Endothelial cell (in vitro differentiated cells): ENCODE measurements around the gene PDIA5. TPM values are rescaled to one million over a fixed set of nuclear protein-coding genes. Genes with fewer than 3 reads are reported as not detected.

Experiments used
- DNase-seq: peaks from one replicate; pipeline ENCODE4 v3.0.0; 2021; ENCODE audit warnings: low spot score
- H3K27ac Mint-ChIP-seq: one replicate; pipeline ENCODE4 v1.8.0; 2021; ENCODE audit warnings: mixed read lengths, inconsistent platforms; ENCODE audit not compliant: unreplicated experiment
- H3K27me3 Mint-ChIP-seq: one replicate; pipeline ENCODE4 v1.8.0; 2021; ENCODE audit warnings: mild to moderate bottlenecking, moderate library complexity, mixed read lengths, inconsistent platforms; ENCODE audit not compliant: unreplicated experiment
- H3K36me3 Mint-ChIP-seq: one replicate; pipeline ENCODE4 v1.8.0; 2021; ENCODE audit warnings: mild to moderate bottlenecking, low read depth, mixed read lengths, inconsistent platforms; ENCODE audit not compliant: unreplicated experiment
- H3K4me1 Mint-ChIP-seq: one replicate; pipeline ENCODE4 v1.8.0; 2021; ENCODE audit warnings: mild to moderate bottlenecking, mixed read lengths, inconsistent platforms; ENCODE audit not compliant: unreplicated experiment
- H3K4me3 Mint-ChIP-seq: one replicate; pipeline ENCODE4 v1.8.0; 2021; ENCODE audit warnings: mild to moderate bottlenecking, mixed read lengths, inconsistent platforms; ENCODE audit not compliant: unreplicated experiment
- H3K9me3 Mint-ChIP-seq: one replicate; pipeline ENCODE4 v1.8.0; 2021; ENCODE audit warnings: mixed read lengths, inconsistent platforms; ENCODE audit not compliant: unreplicated experiment
- total RNA-seq: library from RNA; stranded (reverse); fragmentation: NEBNext Ultra II Directional; extraction: Animal tissue kit (Norgen Biotek cat#: 25700); gene quantifications from one replicate; pipeline ENCODE4 v1.2.1, GENCODE V29; 2021; ENCODE audit not compliant: unreplicated experiment
- TF ChIP-seq, protein P1 (sequence below): fragments of 200-600 bp; sonication (generic); IDR thresholded peaks from one replicate; pipeline ENCODE4 v1.5.0; 2021; ENCODE audit warnings: antibody characterized with exemption; ENCODE audit not compliant: unreplicated experiment

PDIA5 gene
- total RNA-seq, 1 donor from 2014 or later, result 32.8 TPM

- Mint-ChIP-seq H3K27ac (no peak overlapping the region), H3K36me3 (peaks cover 3% of the 10 kb centered on the region), H3K4me3 (peak overlapping the region; percentile 38), H3K4me1 (peaks cover 39% of the 10 kb centered on the region), H3K27me3 (peaks cover 10% of the 10 kb centered on the region), H3K9me3 (no peaks in the 10 kb centered on the region)
- DNase-seq, result no peak
- TF ChIP-seq, protein P1, sequence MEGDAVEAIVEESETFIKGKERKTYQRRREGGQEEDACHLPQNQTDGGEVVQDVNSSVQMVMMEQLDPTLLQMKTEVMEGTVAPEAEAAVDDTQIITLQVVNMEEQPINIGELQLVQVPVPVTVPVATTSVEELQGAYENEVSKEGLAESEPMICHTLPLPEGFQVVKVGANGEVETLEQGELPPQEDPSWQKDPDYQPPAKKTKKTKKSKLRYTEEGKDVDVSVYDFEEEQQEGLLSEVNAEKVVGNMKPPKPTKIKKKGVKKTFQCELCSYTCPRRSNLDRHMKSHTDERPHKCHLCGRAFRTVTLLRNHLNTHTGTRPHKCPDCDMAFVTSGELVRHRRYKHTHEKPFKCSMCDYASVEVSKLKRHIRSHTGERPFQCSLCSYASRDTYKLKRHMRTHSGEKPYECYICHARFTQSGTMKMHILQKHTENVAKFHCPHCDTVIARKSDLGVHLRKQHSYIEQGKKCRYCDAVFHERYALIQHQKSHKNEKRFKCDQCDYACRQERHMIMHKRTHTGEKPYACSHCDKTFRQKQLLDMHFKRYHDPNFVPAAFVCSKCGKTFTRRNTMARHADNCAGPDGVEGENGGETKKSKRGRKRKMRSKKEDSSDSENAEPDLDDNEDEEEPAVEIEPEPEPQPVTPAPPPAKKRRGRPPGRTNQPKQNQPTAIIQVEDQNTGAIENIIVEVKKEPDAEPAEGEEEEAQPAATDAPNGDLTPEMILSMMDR, result no peak
Measured at GRCh38 chr3:123084738-123085237, 18.0 kb downstream of the PDIA5 start.

- no peak overlapping the region for H3K4me3 Mint-ChIP-seq
- no peaks in the 10 kb centered on the region for H3K9me3 Mint-ChIP-seq
- no peak overlapping the region for H3K27ac Mint-ChIP-seq
- peaks cover 3% of the 10 kb centered on the region for H3K36me3 Mint-ChIP-seq
- peaks cover 42% of the 10 kb centered on the region for H3K4me1 Mint-ChIP-seq
- H3K27me3 Mint-ChIP-seq, result peaks cover 8% of the 10 kb centered on the region
- no peak for DNase-seq
- TF ChIP-seq, protein P1, result no peak
Measured at GRCh38 chr3:123085293-123085931, 18.6 kb downstream of the PDIA5 start.

DNA sequence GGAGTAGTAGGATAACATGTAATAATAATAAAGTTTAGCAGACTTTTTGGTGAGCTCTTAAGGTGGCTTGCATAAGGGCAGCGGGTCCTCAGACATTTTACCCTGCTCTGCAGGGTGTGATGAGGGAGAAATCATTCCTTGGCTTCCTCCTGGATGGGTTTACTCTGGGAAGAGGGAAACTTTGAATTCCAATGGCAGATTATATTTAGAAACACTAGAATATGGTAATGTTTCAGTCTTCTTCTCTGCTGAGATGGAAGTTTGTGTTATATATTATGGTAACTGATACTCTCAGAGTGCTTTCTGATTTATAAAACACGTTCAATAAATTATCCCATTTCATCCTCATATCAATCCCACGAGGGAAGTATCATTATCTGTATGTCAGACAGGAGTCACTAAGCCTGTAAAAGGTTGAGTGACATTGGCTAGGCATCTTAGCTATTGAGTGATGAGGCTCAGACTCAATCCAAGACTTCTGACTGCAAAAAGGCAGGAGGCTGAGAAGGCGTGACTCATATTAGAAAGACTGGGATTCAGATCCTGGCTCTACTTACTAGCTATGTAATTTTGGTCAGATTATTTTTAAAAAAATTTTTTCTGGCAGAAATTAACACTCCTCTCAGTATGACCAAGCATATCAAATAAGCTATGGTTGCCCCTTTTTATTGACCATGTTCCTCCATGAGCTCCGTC lies 19.3 kb downstream of the PDIA5 start:
- Mint-ChIP-seq H3K4me3 (no peak overlapping the region), H3K36me3 (peaks cover 6% of the 10 kb centered on the region), H3K27ac (no peak overlapping the region), H3K4me1 (peaks cover 46% of the 10 kb centered on the region), H3K9me3 (no peaks in the 10 kb centered on the region), H3K27me3 (peaks cover 8% of the 10 kb centered on the region)
- TF ChIP-seq, protein P1, result no peak
- DNase-seq, result no peak

- Mint-ChIP-seq H3K4me1 (peaks cover 27% of the 10 kb centered on the region), H3K36me3 (peaks cover 23% of the 10 kb centered on the region), H3K27me3 (peaks cover 6% of the 10 kb centered on the region), H3K9me3 (no peaks in the 10 kb centered on the region), H3K4me3 (no peak overlapping the region), H3K27ac (no peak overlapping the region)
- TF ChIP-seq, protein P1, result no peak
- DNase-seq, result no peak
Measured at GRCh38 chr3:123088387-123088786, 21.6 kb downstream of the PDIA5 start.
